GM21515 (cell line): ENCODE data around the gene TTLL11.

ENCODE experiments used
- ATAC-seq: cut with Tn5 transposase; IDR thresholded peaks from one replicate; pipeline ENCODE4 v1.9.1; 2021; ENCODE audit not compliant: unreplicated experiment

Gene TTLL11

GRCh38 chr9:121839726-121840500 is 253.2 kb downstream of the TTLL11 start:
- peak; percentile 58 for ATAC-seq

- ATAC-seq: no peak
Measured at GRCh38 chr9:121838746-121839669, 254.1 kb downstream of the TTLL11 start.

DNA sequence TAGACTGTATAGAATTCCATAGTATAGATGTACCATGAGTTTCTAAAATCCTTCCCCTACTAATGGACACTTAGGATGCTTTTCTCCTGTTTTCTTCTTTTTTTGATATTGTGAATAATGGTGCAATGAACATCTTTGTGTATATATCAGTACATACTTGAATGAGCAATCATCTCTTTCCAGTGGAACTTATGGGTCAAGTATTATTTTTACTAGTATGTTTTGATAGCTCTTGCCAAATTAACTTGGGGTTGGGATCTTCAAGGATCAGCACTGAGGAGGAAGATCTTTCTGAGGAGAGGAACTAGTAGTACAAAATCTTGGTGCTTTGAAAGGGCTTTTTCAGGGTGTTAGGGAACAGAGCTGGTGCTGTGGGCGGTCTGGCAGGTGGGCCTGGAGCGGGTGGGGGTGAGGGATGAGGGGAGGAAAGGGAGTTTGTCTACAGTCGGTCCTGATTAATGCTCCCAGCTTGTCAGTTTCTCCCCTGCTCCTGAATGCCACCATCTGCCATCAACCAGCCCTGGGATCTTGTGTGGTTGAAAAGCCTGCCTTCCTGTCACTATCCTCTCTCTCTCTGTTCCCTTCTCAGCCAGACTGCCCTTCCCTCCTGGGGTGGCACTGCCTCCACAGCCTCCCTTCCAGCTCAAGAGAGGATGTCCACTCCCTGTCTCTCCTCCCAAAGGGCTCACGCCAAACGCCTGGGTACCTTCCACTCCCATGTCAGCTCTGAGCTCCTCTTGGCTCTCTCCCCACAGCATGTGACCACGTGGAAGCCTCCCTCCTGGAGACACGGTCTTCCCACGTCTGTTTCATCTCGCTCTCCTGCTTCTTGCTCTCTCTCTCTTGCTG is 255.8 kb downstream of the TTLL11 start:
- ATAC-seq: no peak

DNA sequence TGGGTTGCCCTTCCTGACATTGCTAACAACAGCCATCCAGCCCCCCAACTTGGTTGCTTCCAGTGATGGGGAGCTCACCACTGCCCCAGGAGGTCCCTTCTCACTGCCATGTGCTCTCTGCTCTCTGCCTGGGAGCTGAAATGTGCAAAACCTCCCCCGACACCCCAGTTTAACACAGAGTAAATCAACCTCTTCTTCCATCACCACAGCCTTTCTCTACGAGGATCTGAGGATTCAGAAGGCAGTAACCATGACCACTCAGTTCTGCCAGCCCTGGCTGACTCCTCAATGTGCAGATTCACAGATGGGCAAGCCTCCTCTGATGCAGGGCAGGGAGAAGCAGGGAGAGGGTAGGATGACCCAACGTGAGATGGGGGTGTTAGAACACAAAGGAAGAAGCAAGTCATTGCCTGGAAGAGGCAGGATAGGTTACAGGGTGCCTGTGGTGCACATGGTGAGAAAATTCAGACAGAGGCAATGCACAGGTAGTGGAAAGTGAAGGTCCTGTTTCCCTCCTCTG is 256.7 kb downstream of the TTLL11 start:
- no peak for ATAC-seq

DNA sequence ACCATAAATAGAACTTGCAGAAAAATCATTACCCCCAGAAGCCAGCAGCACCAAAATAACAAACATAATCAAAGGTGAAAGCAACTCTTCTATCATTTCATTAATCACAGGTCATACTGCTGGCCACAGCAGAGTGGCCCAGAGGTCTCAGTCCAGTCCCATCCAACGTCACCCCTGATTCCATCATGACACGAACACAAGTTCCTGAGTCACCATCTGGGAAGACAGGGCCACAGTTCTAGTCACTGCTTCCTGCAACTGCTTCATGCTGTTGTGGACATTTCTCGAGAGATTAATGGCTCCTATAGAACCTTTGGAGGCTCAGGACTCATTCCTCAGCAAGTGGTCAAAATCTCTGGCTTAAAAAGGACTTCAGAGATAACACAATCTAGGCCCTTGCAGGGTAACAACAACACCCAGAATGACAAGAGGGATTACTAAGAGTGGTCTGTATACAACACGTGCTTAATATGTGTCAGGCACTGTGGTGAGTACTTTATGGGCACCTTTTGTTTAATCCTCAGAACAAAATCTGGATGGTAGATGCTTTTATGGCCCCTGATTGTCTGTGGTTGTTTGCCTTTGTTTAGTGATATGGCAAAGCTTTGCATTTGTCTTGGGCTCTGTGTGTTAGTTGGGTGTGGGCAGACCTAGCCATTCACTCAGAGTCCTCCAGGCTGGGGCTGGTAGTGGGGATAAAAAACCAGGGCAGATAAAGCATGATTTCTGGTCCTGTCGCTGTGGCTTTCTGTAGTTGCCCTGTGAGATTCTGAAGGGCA is 257.3 kb downstream of the TTLL11 start:
- no peak for ATAC-seq

DNA sequence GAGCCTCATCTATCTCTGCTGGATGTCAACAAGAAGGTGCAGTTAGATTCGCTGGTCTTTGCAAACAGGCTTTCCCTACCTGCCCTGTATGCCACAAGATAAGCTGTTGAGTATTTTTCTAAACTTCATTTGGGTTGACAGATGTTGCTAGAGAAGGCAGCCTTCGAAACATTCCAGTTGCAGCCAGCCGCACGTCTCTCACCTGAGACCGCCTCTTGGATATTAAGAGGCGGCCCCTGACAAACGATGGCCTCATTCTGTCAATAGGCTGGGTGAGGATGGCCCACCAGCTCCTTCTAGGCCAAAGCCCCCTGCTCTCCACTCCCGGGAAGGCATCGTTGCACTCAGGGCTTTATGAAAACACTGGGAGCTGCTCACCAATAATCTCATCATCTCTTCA is 260.0 kb downstream of the TTLL11 start:
- no peak for ATAC-seq

DNA sequence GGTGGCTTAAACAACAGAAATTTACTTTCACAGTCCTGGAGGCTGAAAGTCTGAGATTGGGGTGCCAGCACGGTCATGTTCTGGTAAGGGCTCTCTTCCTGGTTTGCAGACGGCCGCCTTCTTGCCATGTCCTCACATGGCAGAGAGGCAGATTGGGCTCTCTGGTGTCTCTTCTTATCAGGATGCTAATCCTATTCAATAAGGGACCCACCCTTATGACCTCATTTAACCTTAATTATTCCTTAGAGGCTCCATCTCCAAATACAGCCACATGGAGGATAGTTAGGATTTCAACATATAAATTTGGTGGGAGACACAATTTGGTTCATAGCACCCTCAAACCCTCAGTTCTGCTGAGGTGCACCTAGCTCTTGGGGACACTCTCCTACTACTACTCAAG is 261.2 kb downstream of the TTLL11 start:
- ATAC-seq: no peak

DNA sequence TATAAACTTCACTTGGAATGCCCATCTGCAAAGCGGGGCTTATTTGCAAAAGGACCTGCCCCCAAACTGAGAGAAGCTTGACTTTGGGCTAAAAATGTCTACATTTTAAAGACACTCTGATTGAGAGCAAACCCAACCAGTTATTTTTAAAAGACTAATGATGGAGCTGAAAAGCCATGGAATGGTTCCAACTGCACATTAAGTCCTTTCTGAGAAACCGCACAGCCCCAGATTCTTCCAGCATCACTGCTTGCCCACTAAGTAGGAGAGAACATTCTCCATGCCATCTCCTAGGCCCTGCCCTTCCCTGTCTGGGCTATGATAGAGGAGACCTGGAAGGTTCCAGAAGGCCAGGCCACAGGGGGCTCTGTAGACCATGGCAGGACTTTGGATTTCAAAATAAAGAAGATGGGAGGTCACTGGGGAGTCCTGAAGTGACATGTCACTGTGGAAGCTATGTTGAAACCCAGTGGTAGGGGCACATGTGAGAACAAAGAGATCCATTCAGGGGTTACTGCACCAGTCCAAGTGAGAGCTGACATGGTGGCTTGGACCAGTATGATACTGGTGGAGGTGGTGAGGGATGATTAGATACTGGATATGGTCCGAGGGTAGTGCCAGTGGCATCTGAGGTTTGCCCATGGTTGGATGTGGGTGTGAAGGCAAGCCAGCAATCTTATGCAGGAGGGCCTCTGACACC is 262.5 kb downstream of the TTLL11 start:
- ATAC-seq: no peak

GRCh38 chr9:121827251-121827967 is 265.7 kb downstream of the TTLL11 start:
- ATAC-seq: no peak

GRCh38 chr9:121826711-121827110 is 266.4 kb downstream of the TTLL11 start:
- no peak for ATAC-seq

DNA sequence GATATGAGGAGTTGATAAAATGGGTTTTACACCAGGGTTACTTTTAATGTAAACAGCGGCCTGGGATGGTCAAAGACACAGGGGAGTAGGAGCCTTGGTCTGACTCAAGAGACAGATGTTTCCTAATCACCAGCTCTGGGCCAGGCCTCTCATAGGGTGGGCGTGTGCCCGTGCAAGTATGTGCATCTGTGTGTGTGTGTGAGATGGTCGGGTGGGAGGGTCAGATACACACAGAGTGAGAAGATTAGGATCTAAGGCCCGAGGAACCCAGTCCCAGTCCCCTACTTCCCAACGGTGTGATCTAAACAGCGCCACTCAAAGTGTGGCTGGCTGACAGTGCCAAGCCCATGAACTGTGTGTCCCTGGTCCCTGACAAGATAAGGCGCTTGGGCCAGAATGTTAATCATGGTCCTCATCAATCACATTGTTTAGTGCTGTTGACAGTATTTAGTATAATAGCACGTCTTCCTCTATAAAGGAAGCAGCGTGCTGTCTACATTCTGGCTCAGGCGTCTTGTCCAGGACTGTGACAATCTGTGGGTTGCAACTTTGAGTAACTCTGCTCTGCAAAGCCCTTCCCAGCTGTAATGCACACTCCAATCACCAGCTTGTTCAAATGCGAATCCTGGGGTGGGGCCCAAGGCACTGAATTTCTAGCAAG is 267.9 kb downstream of the TTLL11 start:
- no peak for ATAC-seq

GRCh38 chr9:121824651-121825030 is 268.5 kb downstream of the TTLL11 start:
- ATAC-seq: no peak

- no peak for ATAC-seq
Measured at GRCh38 chr9:121823451-121824169, 269.5 kb downstream of the TTLL11 start.

- ATAC-seq: no peak
Measured at GRCh38 chr9:121822093-121823085, 270.7 kb downstream of the TTLL11 start.

DNA sequence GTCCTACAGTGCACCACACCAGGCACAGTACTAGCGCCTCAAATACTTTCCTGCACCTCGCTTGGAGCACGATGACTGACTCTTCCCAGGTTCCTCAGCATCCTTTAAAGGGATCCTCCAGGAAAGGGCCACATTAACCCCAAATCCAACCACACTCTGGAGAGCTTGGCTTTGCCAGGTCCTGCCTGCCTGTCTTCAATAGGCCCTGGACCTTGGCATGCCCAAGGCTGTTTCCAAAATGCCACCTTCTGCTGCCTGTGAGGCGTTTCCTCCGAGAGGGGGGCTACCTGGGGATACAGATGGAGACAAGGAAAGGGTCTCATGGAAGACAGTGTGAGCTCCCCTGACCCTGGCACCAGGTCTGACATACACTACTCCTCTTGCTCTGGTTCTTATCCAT is 271.8 kb downstream of the TTLL11 start:
- ATAC-seq: no peak

GRCh38 chr9:121820286-121821005 is 272.7 kb downstream of the TTLL11 start:
- ATAC-seq: no peak
